Naive B cell (primary cell): ENCODE measurements around the gene SIK1. TPM values are rescaled to one million over a fixed set of nuclear protein-coding genes. Genes with fewer than 3 reads are reported as not detected.
"Not testable (repeated sequence)": the region's sequence is repeated elsewhere in the genome, so short reads cannot be mapped to it uniquely, and the experiment has no call there.

Experiments
- ATAC-seq, 2 donors: fragments of 150-1000 bp; cut with Tn5 transposase; 2 replicates each; pipeline ENCODE4 v1.10.0; 2021; ENCODE audit warnings: low read depth in 2 of 2, mild to moderate bottlenecking in 2 of 2, moderate library complexity in 2 of 2
- DNase-seq: peaks from one replicate; pipeline ENCODE4 v3.0.0; 2022
- H3K27ac Mint-ChIP-seq, 6 donors: one replicate each; pipeline ENCODE4 v1.8.0; 2020 to 2022; ENCODE audit warnings: mild to moderate bottlenecking in 6 of 6, mixed read lengths in 6 of 6, moderate library complexity in 5 of 6, inconsistent platforms in 2 of 6
- H3K27me3 Mint-ChIP-seq, 3 donors: one replicate each; pipeline ENCODE4 v1.8.0; 2021 to 2022; ENCODE audit warnings: mixed read lengths in 3 of 3, mild to moderate bottlenecking in 1 of 3
- H3K36me3 Mint-ChIP-seq, 2 donors: one replicate each; pipeline ENCODE4 v1.8.0; 2020 to 2022; ENCODE audit warnings: mixed read lengths in 2 of 2, inconsistent platforms in 1 of 2, mild to moderate bottlenecking in 1 of 2
- H3K4me1 Mint-ChIP-seq, 3 donors: one replicate each; pipeline ENCODE4 v1.8.0; 2020 to 2022; ENCODE audit warnings: mixed read lengths in 3 of 3, inconsistent platforms in 1 of 3, mild to moderate bottlenecking in 1 of 3, moderate library complexity in 1 of 3
- H3K4me3 Mint-ChIP-seq, 8 donors: one replicate each; pipeline ENCODE4 v1.8.0; 2020 to 2022; ENCODE audit warnings: mild to moderate bottlenecking in 8 of 8, mixed read lengths in 8 of 8, moderate library complexity in 8 of 8, inconsistent platforms in 2 of 8
- H3K9me3 Mint-ChIP-seq, 7 donors: one replicate each; pipeline ENCODE4 v1.8.0; 2020 to 2022; ENCODE audit warnings: mixed read lengths in 7 of 7, mild to moderate bottlenecking in 5 of 7, inconsistent platforms in 2 of 7, moderate library complexity in 1 of 7
- polyA plus RNA-seq, 6 donors: library from polyadenylated mRNA; unstranded; fragments of 300-500 nt; fragmentation: Illumina TruSeq; gene quantifications; one replicate each; pipeline ENCODE4 v1.2.3, GENCODE V29; 2021; ENCODE audit warnings: low read depth in 6 of 6

The SIK1 gene
- polyA plus RNA-seq, 6 donors from 2014 or later = 2.1 to 6.6 (median 3.8) TPM

DNA sequence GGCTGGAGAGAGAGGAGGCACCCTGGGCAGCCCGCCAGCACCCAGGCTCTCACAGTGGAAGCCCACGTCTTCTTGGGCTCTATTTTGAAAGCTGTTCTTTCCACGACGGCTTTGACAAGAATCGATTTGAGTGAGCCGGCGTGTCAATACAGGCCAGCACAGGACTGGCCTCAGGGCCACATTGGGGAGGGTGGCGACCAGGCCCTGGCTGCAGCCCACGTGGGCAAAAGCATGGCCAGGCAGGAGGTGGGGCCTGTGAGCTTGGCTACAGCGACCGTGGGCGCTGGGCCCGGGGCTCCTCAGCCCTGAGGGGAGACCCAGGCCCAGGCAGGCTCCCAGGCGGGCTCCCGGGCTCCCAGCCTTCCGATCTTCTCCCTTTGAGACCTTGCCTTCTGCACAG is 23.4 kb upstream of the SIK1 start:
- H3K36me3 Mint-ChIP-seq, H3K9me3 Mint-ChIP-seq, DNase-seq, ATAC-seq, H3K4me3 Mint-ChIP-seq, H3K27ac Mint-ChIP-seq, H3K4me1 Mint-ChIP-seq, H3K27me3 Mint-ChIP-seq: not testable (repeated sequence)

GRCh38 chr21:43447353-43447977 is 20.5 kb upstream of the SIK1 start:
- not testable (repeated sequence) for H3K9me3 Mint-ChIP-seq, H3K36me3 Mint-ChIP-seq, DNase-seq, H3K27me3 Mint-ChIP-seq, H3K4me3 Mint-ChIP-seq, H3K4me1 Mint-ChIP-seq, H3K27ac Mint-ChIP-seq
- ATAC-seq = peak in 1 of 2 donors; percentile 20

- not testable (repeated sequence) for H3K4me1 Mint-ChIP-seq, H3K36me3 Mint-ChIP-seq, H3K4me3 Mint-ChIP-seq, DNase-seq, H3K27ac Mint-ChIP-seq, H3K27me3 Mint-ChIP-seq, H3K9me3 Mint-ChIP-seq, ATAC-seq
These were observed 19.5 kb upstream of the SIK1 start for GRCh38 chr21:43446277-43446932.

GRCh38 chr21:43444524-43444923 is 17.6 kb upstream of the SIK1 start:
- not testable (repeated sequence) for H3K27me3 Mint-ChIP-seq, H3K36me3 Mint-ChIP-seq, DNase-seq, H3K4me3 Mint-ChIP-seq, H3K9me3 Mint-ChIP-seq, H3K27ac Mint-ChIP-seq, H3K4me1 Mint-ChIP-seq
- peak; percentile 37 to 61 for ATAC-seq

DNA sequence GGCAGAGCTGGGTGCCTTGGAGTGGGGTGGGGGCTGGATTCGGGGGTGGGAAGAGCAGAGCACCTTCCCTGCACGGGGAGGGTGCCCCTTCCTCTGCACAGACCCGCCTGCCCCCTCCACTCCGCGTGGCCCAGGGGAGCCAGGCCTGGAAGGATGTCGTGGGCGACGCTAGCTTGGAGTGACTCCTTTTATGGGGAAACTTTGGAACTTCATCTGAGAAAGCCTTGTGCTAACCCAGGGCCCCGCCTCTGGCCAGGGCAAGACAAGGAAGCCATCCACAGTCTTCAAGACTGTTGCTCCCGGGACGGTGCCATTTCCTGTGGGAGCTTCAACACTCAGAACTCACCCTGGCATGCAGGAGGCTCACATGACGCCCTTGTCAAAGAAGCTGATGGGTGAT is 15.6 kb upstream of the SIK1 start:
- H3K9me3 Mint-ChIP-seq, H3K27me3 Mint-ChIP-seq, H3K36me3 Mint-ChIP-seq, H3K4me3 Mint-ChIP-seq, H3K27ac Mint-ChIP-seq, DNase-seq, H3K4me1 Mint-ChIP-seq, ATAC-seq: not testable (repeated sequence)

GRCh38 chr21:43440835-43441727 is 14.2 kb upstream of the SIK1 start:
- H3K27ac Mint-ChIP-seq, ATAC-seq, H3K36me3 Mint-ChIP-seq: not testable (repeated sequence)

DNA sequence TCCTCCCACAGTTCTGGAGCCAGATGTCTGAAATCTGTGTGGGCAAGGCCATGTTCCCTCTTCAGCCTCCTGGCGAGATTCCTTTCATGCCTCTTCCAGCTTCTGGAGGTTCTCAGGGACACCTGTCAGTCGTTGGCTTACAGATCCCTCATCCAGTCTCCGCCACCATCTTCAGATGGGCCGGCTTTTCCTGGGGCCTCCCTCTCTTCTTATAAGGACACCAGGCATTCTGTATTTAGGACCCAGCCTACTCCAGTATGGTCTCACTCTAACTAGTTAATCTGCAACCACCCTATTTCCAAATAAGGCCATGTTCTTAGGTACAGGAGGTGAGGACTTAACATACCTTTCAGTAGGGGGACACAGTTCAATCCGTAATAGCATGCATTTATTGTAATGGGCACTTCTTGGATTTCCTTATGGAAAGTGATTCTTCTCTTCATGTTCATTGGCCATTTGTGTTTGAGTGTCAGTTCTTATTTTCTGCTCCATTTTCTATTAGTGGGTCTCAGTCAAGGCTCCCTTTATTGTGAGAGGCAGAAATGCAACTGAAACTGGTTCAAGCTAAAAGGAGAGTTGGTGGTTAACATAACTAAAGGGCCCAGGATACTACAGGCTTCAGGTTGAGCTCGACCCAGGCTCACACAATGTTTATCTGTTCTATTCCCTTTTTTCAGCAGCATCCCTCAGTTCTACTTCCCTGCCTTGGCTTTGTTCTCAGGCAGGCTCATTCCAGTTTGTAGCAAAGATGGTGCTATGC is 12.6 kb upstream of the SIK1 start:
- not testable (repeated sequence) for DNase-seq, H3K4me1 Mint-ChIP-seq, H3K27me3 Mint-ChIP-seq, H3K9me3 Mint-ChIP-seq, H3K27ac Mint-ChIP-seq, ATAC-seq, H3K36me3 Mint-ChIP-seq, H3K4me3 Mint-ChIP-seq

More at GRCh38 chr21:43440835-43441727, 14.2 kb upstream of the SIK1 start:
- DNase-seq, H3K9me3 Mint-ChIP-seq, H3K4me1 Mint-ChIP-seq, H3K27me3 Mint-ChIP-seq, H3K4me3 Mint-ChIP-seq: not testable (repeated sequence)

DNA sequence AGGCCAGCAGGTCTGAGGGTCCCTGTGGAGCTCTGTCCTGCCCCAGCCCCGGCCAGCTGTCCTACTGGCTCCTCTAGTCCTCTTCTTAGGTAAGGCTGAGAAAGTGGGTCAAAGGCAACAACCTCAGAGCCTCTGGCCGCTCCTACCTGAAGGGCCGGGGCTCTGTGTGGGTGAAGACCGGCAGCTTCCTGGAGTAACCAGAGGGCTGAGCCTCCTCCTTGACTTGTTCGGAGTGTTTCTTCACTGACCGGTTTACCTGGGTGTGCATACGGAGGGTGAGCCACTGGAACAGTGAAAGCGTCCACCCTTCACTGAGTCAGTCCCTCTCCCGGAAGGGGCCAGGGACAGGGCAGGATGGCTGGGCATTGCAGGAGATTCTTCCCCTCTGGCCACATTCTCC is 9.3 kb upstream of the SIK1 start:
- not testable (repeated sequence) for ATAC-seq, H3K4me1 Mint-ChIP-seq, H3K27ac Mint-ChIP-seq

GRCh38 chr21:43433340-43434136 is 6.6 kb upstream of the SIK1 start:
- H3K4me1 Mint-ChIP-seq, H3K36me3 Mint-ChIP-seq, H3K27me3 Mint-ChIP-seq, DNase-seq, ATAC-seq, H3K9me3 Mint-ChIP-seq, H3K27ac Mint-ChIP-seq, H3K4me3 Mint-ChIP-seq: not testable (repeated sequence)

More for the DNA sequence above, 9.3 kb upstream of the SIK1 start:
- H3K27me3 Mint-ChIP-seq, H3K4me3 Mint-ChIP-seq, DNase-seq, H3K9me3 Mint-ChIP-seq, H3K36me3 Mint-ChIP-seq: not testable (repeated sequence)

GRCh38 chr21:43430830-43431416 is 4.0 kb upstream of the SIK1 start:
- not testable (repeated sequence) for H3K27me3 Mint-ChIP-seq, H3K4me3 Mint-ChIP-seq, DNase-seq, H3K4me1 Mint-ChIP-seq, ATAC-seq, H3K36me3 Mint-ChIP-seq, H3K27ac Mint-ChIP-seq, H3K9me3 Mint-ChIP-seq

- not testable (repeated sequence) for H3K27ac Mint-ChIP-seq, H3K4me1 Mint-ChIP-seq, DNase-seq, H3K27me3 Mint-ChIP-seq, H3K9me3 Mint-ChIP-seq, H3K36me3 Mint-ChIP-seq, H3K4me3 Mint-ChIP-seq, ATAC-seq
These were observed 2.0 kb upstream of the SIK1 start for GRCh38 chr21:43428964-43429363.

GRCh38 chr21:43427242-43427559 is 270 bp upstream of the SIK1 start:
- H3K27me3 Mint-ChIP-seq, DNase-seq, H3K9me3 Mint-ChIP-seq, H3K4me1 Mint-ChIP-seq, H3K36me3 Mint-ChIP-seq, H3K27ac Mint-ChIP-seq, H3K4me3 Mint-ChIP-seq: not testable (repeated sequence)
- ATAC-seq = peak; percentile 78 to 79

DNA sequence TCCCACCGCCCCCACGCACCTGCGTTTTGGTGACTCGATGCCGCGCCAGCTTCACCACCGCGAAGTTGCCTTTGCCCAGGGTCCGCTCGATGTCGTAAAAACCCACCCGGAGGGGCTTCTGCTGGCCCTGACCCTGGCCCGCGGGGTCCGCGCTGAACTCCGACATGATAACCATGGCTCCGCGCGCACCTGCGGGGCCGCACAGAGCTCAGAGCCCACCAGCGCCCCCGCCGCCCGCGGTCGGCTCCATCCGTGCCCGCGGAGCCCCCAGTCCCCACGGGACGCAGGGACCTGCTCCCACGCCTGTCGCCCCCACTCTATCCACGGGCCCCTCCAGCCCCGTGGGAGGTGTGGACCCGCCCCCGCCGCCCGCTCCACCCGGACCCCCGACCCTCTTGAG is 927 bp downstream of the SIK1 start:
- not testable (repeated sequence) for DNase-seq, H3K36me3 Mint-ChIP-seq, H3K4me3 Mint-ChIP-seq, H3K4me1 Mint-ChIP-seq, H3K9me3 Mint-ChIP-seq, H3K27ac Mint-ChIP-seq, H3K27me3 Mint-ChIP-seq
- peak; percentile 9 to 11 for ATAC-seq
